BLaER1 (cell line): ENCODE results near the gene ILKAP.
A peak's percentile ranks its signal among the peaks of the same experiment; 100 is the strongest.

Experiments used
- H3K27ac ChIP-seq: shearing (Covaris generic); formaldehyde crosslinking; 2 replicates; pipeline ENCODE4 v1.8.1; 2022
- H3K27me3 ChIP-seq: shearing (Covaris generic); formaldehyde crosslinking; 2 replicates; pipeline ENCODE4 v1.8.1; 2022
- H3K36me3 ChIP-seq: shearing (Covaris generic); formaldehyde crosslinking; 2 replicates; pipeline ENCODE4 v1.8.1; 2022
- H3K4me1 ChIP-seq: shearing (Covaris generic); formaldehyde crosslinking; 2 replicates; pipeline ENCODE4 v1.8.1; 2022
- H3K4me2 ChIP-seq: shearing (Covaris generic); formaldehyde crosslinking; 2 replicates; pipeline ENCODE4 v1.8.1; 2022
- H3K4me3 ChIP-seq: shearing (Covaris generic); formaldehyde crosslinking; 2 replicates; pipeline ENCODE4 v1.8.1; 2022
- H3K9ac ChIP-seq: shearing (Covaris generic); formaldehyde crosslinking; 2 replicates; pipeline ENCODE4 v1.8.1; 2022
- H3K9me3 ChIP-seq: shearing (Covaris generic); formaldehyde crosslinking; 2 replicates; pipeline ENCODE4 v1.8.1; 2022
- H4K20me1 ChIP-seq: shearing (Covaris generic); formaldehyde crosslinking; 2 replicates; pipeline ENCODE4 v1.8.1; 2022
- Cebpa-rat ChIP-seq: shearing (Covaris generic); IDR thresholded peaks from 2 replicates; pipeline ENCODE4 v1.8.1; 2022

Gene ILKAP

GRCh38 chr2:238140721-238141540 is 62.6 kb downstream of the ILKAP start:
- Histone ChIP-seq H3K27me3 (no peaks in the 10 kb centered on the region), H3K36me3 (peaks cover 20% of the 10 kb centered on the region), H3K4me2 (peak overlapping the region; percentile 97), H3K9me3 (no peaks in the 10 kb centered on the region), H3K27ac (0 out of 2 replicates have a peak overlapping the region, but pooled peaks have one; percentile 41), H4K20me1 (no peaks in the 10 kb centered on the region), H3K9ac (no peak overlapping the region), H3K4me3 (no peak overlapping the region), H3K4me1 (peaks cover 97% of the 10 kb centered on the region)
- no peak for TF ChIP-seq Cebpa-rat

DNA sequence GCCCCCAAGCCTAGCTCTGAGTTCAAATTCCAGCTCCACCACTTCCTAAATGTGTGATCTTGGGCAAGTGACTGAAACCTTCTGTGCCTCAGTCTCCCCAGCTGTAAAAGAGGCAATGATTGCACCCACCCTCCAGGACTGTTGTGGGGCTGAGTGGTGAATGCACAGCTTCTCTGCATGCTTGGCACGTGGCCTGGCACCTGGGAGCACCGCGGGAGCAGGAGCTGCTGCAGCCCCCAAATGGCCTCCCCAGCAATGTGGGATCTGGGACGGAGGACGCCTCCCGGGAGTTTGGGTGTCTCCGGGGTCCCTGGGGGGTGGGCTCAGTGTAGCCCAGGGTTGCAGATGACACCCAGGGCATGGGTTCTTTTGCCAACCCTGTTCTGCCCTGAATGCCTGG is 63.5 kb downstream of the ILKAP start:
- H3K36me3 ChIP-seq: peaks cover 20% of the 10 kb centered on the region
- H3K9ac ChIP-seq: no peak overlapping the region
- H3K4me1 ChIP-seq: peaks cover 89% of the 10 kb centered on the region
- H3K27ac ChIP-seq: no peak overlapping the region; the same call in 1 of the 2 replicates
- no peaks in the 10 kb centered on the region for H4K20me1 ChIP-seq
- no peaks in the 10 kb centered on the region for H3K9me3 ChIP-seq
- no peak overlapping the region for H3K4me3 ChIP-seq
- TF ChIP-seq Cebpa-rat: no peak
- peak overlapping the region; percentile 97 for H3K4me2 ChIP-seq
- H3K27me3 ChIP-seq: no peaks in the 10 kb centered on the region

DNA sequence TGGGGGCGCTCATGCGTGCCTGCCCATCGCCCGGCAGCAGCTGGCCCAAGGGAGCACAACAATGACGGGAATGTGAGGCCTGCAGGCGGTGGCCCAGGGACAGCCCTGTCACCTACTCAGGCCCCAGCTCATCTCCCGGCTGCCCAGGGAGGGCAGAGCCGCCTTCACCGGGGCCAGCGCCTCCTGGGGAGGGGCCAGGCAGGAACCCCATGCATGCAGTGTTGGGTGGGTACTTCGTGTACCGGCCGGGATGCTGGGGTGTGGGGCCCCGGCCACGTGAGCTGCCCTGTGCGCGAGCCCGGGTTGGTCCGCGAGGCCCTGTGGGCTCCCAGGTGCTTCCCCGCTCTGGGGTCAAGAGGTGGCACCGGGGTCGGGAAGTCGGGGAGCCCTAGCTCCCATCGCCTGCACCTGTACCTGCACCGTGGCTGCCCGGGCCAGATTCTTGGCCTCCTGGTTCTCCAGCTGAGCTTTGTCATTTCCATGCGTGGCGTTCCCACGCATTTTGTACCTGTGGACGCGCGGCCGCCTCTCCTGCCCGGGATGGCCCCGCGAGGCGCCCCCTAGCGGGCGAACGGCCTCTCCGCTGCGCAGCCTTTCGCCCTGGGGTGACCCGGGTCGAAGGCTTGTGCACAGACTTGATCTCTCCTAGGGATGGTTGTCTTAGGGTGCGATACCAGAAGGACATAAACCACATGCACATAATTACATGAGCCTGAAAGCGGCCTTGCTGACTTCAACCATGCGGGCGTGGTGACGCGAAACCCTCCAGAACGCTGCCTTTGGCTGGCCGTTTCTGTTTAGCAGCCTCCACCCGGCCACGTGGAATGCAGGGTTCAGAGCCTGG is 64.1 kb downstream of the ILKAP start:
- peak overlapping the region; percentile 83 for H3K9ac ChIP-seq
- peaks cover 83% of the 10 kb centered on the region for H3K4me1 ChIP-seq
- TF ChIP-seq Cebpa-rat: no peak
- H3K9me3 ChIP-seq: no peaks in the 10 kb centered on the region
- H3K27me3 ChIP-seq: no peaks in the 10 kb centered on the region
- H4K20me1 ChIP-seq: no peaks in the 10 kb centered on the region
- peak overlapping the region; percentile 91 for H3K27ac ChIP-seq
- H3K4me3 ChIP-seq: peak overlapping the region; percentile 61
- peaks cover 20% of the 10 kb centered on the region for H3K36me3 ChIP-seq
- peak overlapping the region; percentile 97 for H3K4me2 ChIP-seq

GRCh38 chr2:238138331-238139195 is 64.9 kb downstream of the ILKAP start, which contains the start of gene KLHL30:
Gene KLHL30 (plus strand): TSS chr2:238138668. CDS start chr2:238140755, 2,087 bp downstream.
- no peak for TF ChIP-seq Cebpa-rat
- Histone ChIP-seq H3K4me3 (peak within 1 kb of the TSS; percentile 61), H3K4me2 (peak within 1 kb of the TSS; percentile 97), H3K9me3 (no peaks in the 10 kb centered on the region), H3K27me3 (no peaks in the 10 kb centered on the region), H3K27ac (peak within 1 kb of the TSS; percentile 91), H4K20me1 (no peaks in the 10 kb centered on the region), H3K4me1 (peaks cover 83% of the 10 kb centered on the region), H3K9ac (peak within 1 kb of the TSS; percentile 83), H3K36me3 (peaks cover 20% of the 10 kb centered on the region)

- no peak for TF ChIP-seq Cebpa-rat
- H3K4me1 ChIP-seq: peaks cover 83% of the 10 kb centered on the region
- peak overlapping the region; percentile 83 for H3K9ac ChIP-seq
- no peaks in the 10 kb centered on the region for H3K27me3 ChIP-seq
- H4K20me1 ChIP-seq: no peaks in the 10 kb centered on the region
- H3K4me2 ChIP-seq: peak overlapping the region; percentile 97
- peaks cover 20% of the 10 kb centered on the region for H3K36me3 ChIP-seq
- no peaks in the 10 kb centered on the region for H3K9me3 ChIP-seq
- H3K4me3 ChIP-seq: peak overlapping the region; percentile 61; the same call in 1 of the 2 replicates
- peak overlapping the region; percentile 91 for H3K27ac ChIP-seq
Measured at GRCh38 chr2:238137885-238138284, 65.6 kb downstream of the ILKAP start.

GRCh38 chr2:238136820-238137537 is 66.5 kb downstream of the ILKAP start:
- Histone ChIP-seq H3K36me3 (peaks cover 13% of the 10 kb centered on the region), H4K20me1 (no peaks in the 10 kb centered on the region), H3K4me2 (peak overlapping the region; percentile 97), H3K4me3 (no peak overlapping the region), H3K9ac (no peak overlapping the region), H3K9me3 (no peaks in the 10 kb centered on the region), H3K4me1 (peaks cover 83% of the 10 kb centered on the region), H3K27ac (peak overlapping the region; percentile 91), H3K27me3 (no peaks in the 10 kb centered on the region)
- peak; percentile 55; the same call in 1 of the 2 replicates for TF ChIP-seq Cebpa-rat

DNA sequence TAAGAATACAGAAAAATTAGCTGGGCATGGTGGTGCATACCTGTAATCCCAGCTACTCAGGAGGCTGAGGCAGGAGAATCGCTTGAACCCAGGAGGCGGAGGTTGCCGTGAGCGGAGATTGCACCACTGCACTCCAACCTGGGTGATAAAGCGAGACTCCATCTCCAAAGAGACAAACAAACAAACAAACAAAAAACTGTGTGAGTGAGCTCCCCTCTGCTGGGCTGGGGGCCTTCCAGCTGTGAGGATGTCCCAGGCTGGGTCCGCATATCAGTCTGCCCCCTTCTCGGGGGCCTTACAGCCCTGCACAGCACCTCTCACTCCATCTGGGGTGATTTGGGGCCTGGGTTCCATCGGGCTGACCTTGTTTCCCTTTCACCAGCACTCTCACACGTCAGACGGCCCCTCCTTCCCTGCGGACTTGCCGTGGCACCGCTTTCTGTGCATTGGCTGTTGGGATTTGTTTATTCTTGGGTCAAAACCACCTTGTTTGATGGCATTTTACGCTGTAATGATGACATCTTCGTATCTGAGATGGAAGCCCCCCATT is 67.8 kb downstream of the ILKAP start:
- Histone ChIP-seq H3K4me3 (no peak overlapping the region), H4K20me1 (no peaks in the 10 kb centered on the region), H3K36me3 (peaks cover 3% of the 10 kb centered on the region), H3K27me3 (no peaks in the 10 kb centered on the region), H3K9ac (no peak overlapping the region), H3K9me3 (no peaks in the 10 kb centered on the region), H3K4me1 (peaks cover 83% of the 10 kb centered on the region), H3K27ac (no peak overlapping the region), H3K4me2 (no peak overlapping the region)
- TF ChIP-seq Cebpa-rat: no peak

DNA sequence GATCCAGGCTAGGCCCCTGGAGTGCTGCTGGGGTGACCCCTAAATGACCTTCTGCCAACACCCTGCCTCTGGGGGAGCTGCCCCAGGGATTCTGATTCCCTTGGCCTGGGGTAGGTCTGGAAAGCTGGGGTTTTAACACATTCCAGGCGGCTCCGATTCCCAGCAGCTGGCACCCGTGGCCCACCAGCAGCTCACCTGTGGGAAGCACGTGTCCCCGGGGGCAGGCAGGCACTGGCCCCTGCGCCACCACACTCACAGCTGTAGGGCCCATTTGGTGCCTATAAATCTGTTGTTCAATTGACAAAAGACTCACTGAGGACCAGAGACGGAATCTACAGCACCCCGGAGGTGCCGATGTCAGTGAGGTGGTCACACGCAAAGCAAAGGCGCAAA is 69.1 kb downstream of the ILKAP start:
- Histone ChIP-seq H4K20me1 (no peaks in the 10 kb centered on the region), H3K9ac (no peak overlapping the region), H3K4me2 (peak overlapping the region; percentile 80; the same call in 1 of the 2 replicates), H3K36me3 (no peaks in the 10 kb centered on the region), H3K27me3 (no peaks in the 10 kb centered on the region), H3K4me1 (peaks cover 83% of the 10 kb centered on the region), H3K27ac (peak overlapping the region; percentile 87; the same call in 1 of the 2 replicates), H3K4me3 (no peak overlapping the region), H3K9me3 (no peaks in the 10 kb centered on the region)
- TF ChIP-seq Cebpa-rat: no peak
